Suppressor macrophage (primary cell): ENCODE data around the gene BCL11A.
A peak's percentile ranks its signal among the peaks of the same experiment; 100 is the strongest.

Experiments used
- DNase-seq, 4 experiments: peaks; one replicate each; pipeline ENCODE4 v3.0.0-alpha.2; 2020 to 2022

Gene BCL11A

GRCh38 chr2:60525899-60526298 lies 27.6 kb downstream of the BCL11A start:
- DNase-seq: peak in 1 of 4 experiments; percentile 13

DNA sequence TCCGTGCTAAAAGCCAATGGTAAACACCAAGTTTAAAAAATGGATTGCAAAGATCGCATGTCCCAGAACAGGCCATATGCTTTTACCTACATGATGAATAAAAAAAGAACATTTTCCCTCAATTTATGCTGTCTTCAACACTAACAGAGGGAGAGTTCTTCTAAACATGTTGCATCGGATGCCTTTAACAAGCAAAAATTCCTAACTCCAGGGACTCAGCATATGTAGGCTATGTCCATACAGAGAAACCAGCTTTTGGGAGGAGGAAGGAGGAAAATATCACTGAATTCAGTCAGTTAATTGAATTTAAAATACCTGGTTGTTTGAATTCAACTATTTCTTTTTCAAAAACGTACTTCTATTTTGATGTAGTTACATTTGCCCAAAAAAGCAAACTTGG lies 28.6 kb downstream of the BCL11A start:
- no peak for DNase-seq

- peak; percentile 42 to 65 (median 51) for DNase-seq
These were observed 29.5 kb downstream of the BCL11A start for GRCh38 chr2:60523963-60524362.

DNA sequence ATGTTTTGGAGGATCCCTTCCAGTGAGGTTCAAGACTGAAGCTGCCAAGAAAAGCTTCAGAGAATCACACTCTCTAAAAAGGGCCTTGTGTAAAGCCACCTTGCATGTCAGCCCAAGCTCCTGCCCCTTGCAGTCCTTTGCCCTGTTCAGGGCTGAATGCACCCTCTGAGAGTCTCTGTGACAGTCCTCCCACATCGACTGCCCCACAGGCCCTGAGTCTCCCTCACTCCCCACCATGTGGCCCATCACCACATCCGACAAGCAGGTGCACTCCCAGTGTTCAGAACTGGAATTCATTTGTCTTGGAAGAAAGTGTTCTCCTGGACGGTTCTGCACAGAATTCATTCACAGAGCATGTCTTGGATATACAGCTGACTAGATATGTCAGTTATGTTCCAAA lies 31.0 kb downstream of the BCL11A start:
- no peak for DNase-seq

GRCh38 chr2:60521626-60522025 lies 31.8 kb downstream of the BCL11A start:
- DNase-seq: no peak

GRCh38 chr2:60520917-60521539 lies 32.4 kb downstream of the BCL11A start:
- DNase-seq: no peak

DNA sequence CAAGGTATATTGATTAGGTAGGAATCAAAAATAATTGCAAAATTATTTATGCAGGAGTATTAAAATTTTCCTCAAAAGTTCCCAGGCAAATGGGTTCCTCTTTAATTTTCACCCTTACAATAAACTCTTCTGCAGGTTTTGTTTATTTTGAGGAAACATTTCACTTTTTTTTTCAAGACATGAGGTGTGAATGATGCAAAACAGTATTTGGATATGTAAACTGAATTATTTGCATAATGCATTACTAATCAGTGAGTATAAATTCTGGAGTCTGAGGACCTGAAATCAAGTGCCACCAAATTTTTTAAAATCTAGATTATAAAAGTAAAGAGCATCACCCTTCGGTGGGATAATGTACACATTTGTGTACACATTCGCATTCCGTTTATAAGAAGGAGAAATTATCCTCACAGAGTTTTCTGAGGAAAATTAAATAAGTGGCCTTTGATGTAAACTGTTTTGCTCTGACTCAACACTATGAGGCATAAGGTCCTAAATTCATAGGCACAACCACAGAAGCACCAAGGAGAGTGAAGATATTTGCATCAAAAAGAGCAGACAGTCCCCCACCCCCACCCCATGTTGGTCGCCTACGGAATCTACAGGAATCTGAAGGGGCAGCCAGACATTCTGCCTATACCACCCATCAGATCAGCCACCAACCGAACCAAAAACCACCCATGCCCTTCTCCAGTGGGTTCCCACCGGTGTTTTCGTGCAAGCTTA lies 33.1 kb downstream of the BCL11A start:
- no peak for DNase-seq

DNA sequence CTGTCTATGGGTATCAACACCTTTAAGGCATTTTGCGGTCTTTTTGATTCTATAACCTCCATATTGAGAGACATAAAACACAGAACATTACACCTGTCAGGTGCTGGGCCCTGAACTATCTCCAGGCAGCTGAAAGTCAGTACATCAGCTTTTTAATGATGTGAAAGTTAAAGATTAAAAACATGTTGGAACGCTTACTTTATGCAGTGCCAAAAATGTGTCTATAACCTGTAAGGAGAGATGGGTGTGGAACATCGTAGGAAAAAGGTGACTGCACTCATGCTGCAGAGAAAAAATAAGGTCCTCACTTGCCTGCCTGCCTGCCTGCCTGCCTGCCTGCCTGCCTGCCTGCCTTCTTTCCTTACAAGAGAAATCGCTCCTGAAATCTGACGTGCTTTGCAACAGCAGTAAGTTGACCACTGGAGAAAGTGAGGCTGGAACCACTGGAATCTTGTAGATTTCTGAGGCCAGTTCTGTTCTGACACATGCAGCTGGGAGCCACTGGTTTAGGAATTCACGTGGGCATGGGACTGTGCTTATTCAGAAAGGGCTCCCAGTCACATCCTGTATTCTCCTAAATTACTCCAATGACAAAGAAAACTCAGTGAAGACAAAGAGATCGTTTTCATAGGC lies 34.1 kb downstream of the BCL11A start:
- no peak for DNase-seq

GRCh38 chr2:60518567-60518966 lies 34.9 kb downstream of the BCL11A start:
- DNase-seq: no peak

- DNase-seq: peak in 2 of 4 experiments; percentile 31 to 38
These were observed 36.0 kb downstream of the BCL11A start for GRCh38 chr2:60517446-60517845.

GRCh38 chr2:60516826-60517225 lies 36.6 kb downstream of the BCL11A start:
- no peak for DNase-seq

- DNase-seq: peak; percentile 70 to 90 (median 82)
These were observed 37.1 kb downstream of the BCL11A start for GRCh38 chr2:60516383-60516811.

GRCh38 chr2:60515721-60516226 lies 37.7 kb downstream of the BCL11A start:
- peak; percentile 90 to 97 (median 92) for DNase-seq

- no peak for DNase-seq
These were observed 39.5 kb downstream of the BCL11A start for GRCh38 chr2:60513996-60514395.

- DNase-seq: no peak
These were observed 40.3 kb downstream of the BCL11A start for GRCh38 chr2:60513191-60513590.

DNA sequence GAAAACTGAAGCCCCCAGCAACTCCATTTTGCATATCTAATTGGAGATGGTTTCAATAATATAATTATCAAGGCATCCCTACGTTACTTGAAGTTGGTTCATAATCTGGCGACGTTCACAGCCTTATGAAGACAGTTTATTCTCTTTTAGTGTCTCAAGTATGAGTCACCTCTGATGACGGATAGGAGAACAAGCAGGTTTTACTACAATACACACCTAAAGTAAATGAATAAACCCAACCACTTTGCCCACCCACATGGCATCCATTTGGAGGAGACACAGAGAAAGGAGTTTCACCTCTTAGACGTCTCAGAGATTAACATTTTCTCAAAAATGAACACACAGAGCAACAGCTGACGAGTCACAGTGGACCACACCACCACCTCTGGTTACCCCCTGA lies 40.8 kb downstream of the BCL11A start:
- no peak for DNase-seq

GRCh38 chr2:60512062-60512622 lies 41.3 kb downstream of the BCL11A start:
- no peak for DNase-seq

GRCh38 chr2:60510713-60511112 lies 42.7 kb downstream of the BCL11A start:
- DNase-seq: no peak

- no peak for DNase-seq
These were observed 44.4 kb downstream of the BCL11A start for GRCh38 chr2:60509066-60509465.

- no peak for DNase-seq
These were observed 45.0 kb downstream of the BCL11A start for GRCh38 chr2:60508339-60508917.

- DNase-seq: peak in 3 of 4 experiments; percentile 40 to 50 (median 48)
These were observed 46.1 kb downstream of the BCL11A start for GRCh38 chr2:60507211-60507965.

- no peak for DNase-seq
These were observed 47.6 kb downstream of the BCL11A start for GRCh38 chr2:60505880-60506260.
